Activated naive CD4-positive, alpha-beta T cell treated with anti-CD3 and anti-CD28 coated beads for 36 hours (primary cell): Measurements from ENCODE around the gene FBXW10. TPM values are rescaled to one million over a fixed set of nuclear protein-coding genes. Genes with fewer than 3 reads are reported as not detected.
A peak's percentile ranks its signal among the peaks of the same experiment; 100 is the strongest.
"Not testable (repeated sequence)": the region's sequence is repeated elsewhere in the genome, so short reads cannot be mapped to it uniquely, and the experiment has no call there.

Experiments
- CTCF ChIA-PET: fragments of 350-600 bp; sonication (Branson Sonifier 250); formaldehyde crosslinking; loops from one replicate; lab custom pipeline; 2021; ENCODE audit warnings: antibody characterized with exemption; lab: Charles Lee
- DNase-seq: peaks from one replicate; pipeline ENCODE4 v3.0.0-alpha.2; 2020
- H3K27ac Mint-ChIP-seq: one replicate; pipeline ENCODE4 v1.8.0; 2021; ENCODE audit warnings: mild to moderate bottlenecking, mixed read lengths
- H3K27me3 Mint-ChIP-seq: one replicate; pipeline ENCODE4 v1.8.0; 2021; ENCODE audit warnings: low read depth, mixed read lengths
- H3K36me3 Mint-ChIP-seq: one replicate; pipeline ENCODE4 v1.8.0; 2021; ENCODE audit warnings: low read depth, mixed read lengths
- H3K4me1 Mint-ChIP-seq: one replicate; pipeline ENCODE4 v1.8.0; 2021; ENCODE audit warnings: low read depth, mixed read lengths
- H3K4me3 Mint-ChIP-seq: one replicate; pipeline ENCODE4 v1.8.0; 2021; ENCODE audit warnings: mild to moderate bottlenecking, moderate library complexity, mixed read lengths
- H3K9me3 Mint-ChIP-seq: one replicate; pipeline ENCODE4 v1.8.0; 2021; ENCODE audit warnings: mixed read lengths
- intact Hi-C: fragments of 100-400 bp; cut with micrococcal nuclease; formaldehyde crosslinking; loops from one replicate; pipeline ENCODE4 v1.15.1; 2023
- total RNA-seq, 2 experiments: library from RNA; stranded (reverse); gene quantifications; one replicate each; pipeline ENCODE4 v1.2.3, GENCODE V29; 2021

FBXW10 gene
- total RNA-seq, 2 experiments from 2014 or later: 0.10 TPM; not detected in 1

DNA sequence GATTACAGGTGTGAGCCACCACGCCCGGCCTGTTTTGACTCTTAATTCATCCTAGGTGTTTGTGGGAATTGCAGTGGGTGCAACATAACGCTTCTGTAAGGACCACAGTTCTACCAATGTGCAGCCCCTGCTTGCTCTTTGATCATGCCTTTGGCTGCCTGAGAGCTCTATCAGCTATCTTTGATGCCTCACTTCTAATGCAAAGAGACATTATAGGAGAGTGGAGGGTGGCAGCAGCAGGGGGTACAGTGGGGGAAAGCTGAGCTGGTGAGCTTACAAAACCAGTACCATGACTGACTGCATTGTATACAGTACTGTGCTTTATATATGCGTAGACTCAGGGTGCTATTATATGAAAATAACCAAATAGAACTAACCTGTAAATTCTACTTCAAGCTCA is 26.7 kb downstream of the FBXW10 start:
- H3K4me3 Mint-ChIP-seq, H3K4me1 Mint-ChIP-seq, H3K27me3 Mint-ChIP-seq, H3K27ac Mint-ChIP-seq, H3K9me3 Mint-ChIP-seq, intact Hi-C loops, CTCF ChIA-PET, H3K36me3 Mint-ChIP-seq, DNase-seq: not testable (repeated sequence)

GRCh38 chr17:18771066-18771465 is 27.2 kb downstream of the FBXW10 start:
- H3K27ac Mint-ChIP-seq, intact Hi-C loops, DNase-seq, H3K27me3 Mint-ChIP-seq, CTCF ChIA-PET, H3K36me3 Mint-ChIP-seq, H3K4me3 Mint-ChIP-seq, H3K4me1 Mint-ChIP-seq, H3K9me3 Mint-ChIP-seq: not testable (repeated sequence)

DNA sequence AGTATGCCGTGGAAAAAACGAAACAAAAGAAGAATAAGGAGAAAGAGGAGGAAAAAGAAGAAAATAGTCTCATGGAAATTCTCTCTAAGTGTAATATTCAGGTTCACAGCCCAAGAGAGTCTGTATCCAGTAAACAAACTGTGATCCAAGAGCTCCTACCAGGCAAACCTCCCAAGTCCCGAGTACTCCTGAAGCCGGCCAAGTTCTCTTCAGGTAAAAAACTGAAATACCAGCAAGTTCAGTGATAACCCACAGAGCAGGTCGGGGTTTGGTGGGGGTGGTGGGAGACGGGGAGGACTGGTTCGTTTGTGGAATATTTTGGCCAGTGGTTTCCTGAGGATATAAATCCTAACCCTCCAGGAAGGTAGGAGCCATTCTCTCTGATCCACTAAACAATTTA is 28.6 kb downstream of the FBXW10 start:
- CTCF ChIA-PET: interaction anchor here (1.5 kb wide), 1 partner anchor 147 kb away, joined by 5 read pairs; no protein-coding TSS in a partner anchor
- H3K9me3 Mint-ChIP-seq: no peaks in the 10 kb centered on the region
- intact Hi-C loops: no loop called here

GRCh38 chr17:18780991-18781718 is 37.3 kb downstream of the FBXW10 start, which contains the start of gene TVP23B:
Gene TVP23B (plus strand): TSS chr17:18781183. CDS start chr17:18781294, 111 bp downstream.
- DNase-seq: peak; percentile 98
- H3K9me3 Mint-ChIP-seq, H3K27me3 Mint-ChIP-seq, CTCF ChIA-PET, H3K36me3 Mint-ChIP-seq: not testable (repeated sequence)
- peak within 1 kb of the TSS; percentile 84 for H3K4me3 Mint-ChIP-seq
- intact Hi-C loops: loop anchor here (2.0 kb wide), 1 partner anchor 76 kb away; no protein-coding TSS in a partner anchor
- peak within 1 kb of the TSS; percentile 82 for H3K27ac Mint-ChIP-seq
- peaks cover 24% of the 10 kb centered on the region for H3K4me1 Mint-ChIP-seq

More for the DNA sequence above, 28.6 kb downstream of the FBXW10 start:
- DNase-seq: no peak
- Mint-ChIP-seq H3K36me3 (no peaks in the 10 kb centered on the region), H3K27ac (no peak overlapping the region), H3K27me3 (no peaks in the 10 kb centered on the region), H3K4me3 (no peak overlapping the region), H3K4me1 (no peaks in the 10 kb centered on the region)

DNA sequence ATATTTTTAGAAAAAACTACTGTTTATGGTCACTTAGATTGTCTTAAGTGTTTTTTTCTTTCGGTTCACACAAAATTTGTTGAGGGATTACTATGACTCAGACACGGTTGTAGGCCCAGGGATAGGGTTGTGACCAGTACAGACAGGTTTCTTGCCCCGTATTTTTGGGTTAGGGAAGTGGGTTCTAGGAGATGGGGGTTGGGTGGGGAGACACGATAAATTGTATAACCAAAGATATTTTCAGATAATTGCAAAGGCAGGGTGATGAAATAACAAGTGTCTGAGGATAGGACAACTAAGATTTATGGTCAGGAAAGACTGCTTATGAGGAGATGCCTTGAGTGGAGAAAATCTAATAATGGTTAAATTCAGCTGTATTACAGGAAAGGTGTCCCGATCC is 38.0 kb downstream of the FBXW10 start:
- CTCF ChIA-PET, H3K27me3 Mint-ChIP-seq, H3K36me3 Mint-ChIP-seq, H3K9me3 Mint-ChIP-seq, DNase-seq: not testable (repeated sequence)
- Mint-ChIP-seq H3K4me1 (peaks cover 24% of the 10 kb centered on the region), H3K27ac (peak overlapping the region; percentile 82), H3K4me3 (peak overlapping the region; percentile 75)
- intact Hi-C loops: loop anchor here (2.0 kb wide), 1 partner anchor 75 kb away; no protein-coding TSS in a partner anchor

GRCh38 chr17:18785933-18786332 is 42.1 kb downstream of the FBXW10 start:
- intact Hi-C loops, H3K4me3 Mint-ChIP-seq, DNase-seq, H3K27me3 Mint-ChIP-seq, H3K27ac Mint-ChIP-seq, H3K9me3 Mint-ChIP-seq, H3K36me3 Mint-ChIP-seq, CTCF ChIA-PET: not testable (repeated sequence)
- H3K4me1 Mint-ChIP-seq: peaks cover 30% of the 10 kb centered on the region

DNA sequence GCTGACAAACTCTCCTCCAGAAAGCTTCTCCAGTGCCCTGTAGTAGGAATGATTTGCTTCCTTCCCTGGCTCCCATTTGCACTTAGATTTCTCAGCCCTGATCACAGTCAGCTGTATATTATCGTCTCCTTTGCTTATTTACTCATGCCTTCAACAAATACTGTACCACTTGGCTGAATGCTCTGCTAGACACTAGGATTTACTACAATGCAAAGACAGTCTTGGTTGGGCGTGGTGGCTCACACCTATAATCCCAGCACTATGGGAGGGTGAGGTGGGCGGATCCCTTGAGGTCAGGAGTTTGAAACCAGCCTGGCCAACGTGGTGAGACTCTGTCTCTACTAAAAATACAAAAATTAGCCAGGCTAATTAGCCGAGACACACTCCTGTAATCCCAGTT is 43.0 kb downstream of the FBXW10 start:
- H3K4me3 Mint-ChIP-seq, H3K27me3 Mint-ChIP-seq, CTCF ChIA-PET, intact Hi-C loops, H3K9me3 Mint-ChIP-seq, H3K27ac Mint-ChIP-seq, DNase-seq, H3K36me3 Mint-ChIP-seq: not testable (repeated sequence)
- H3K4me1 Mint-ChIP-seq: peaks cover 30% of the 10 kb centered on the region

GRCh38 chr17:18791402-18791801 is 47.5 kb downstream of the FBXW10 start:
- CTCF ChIA-PET, H3K27me3 Mint-ChIP-seq, DNase-seq, H3K9me3 Mint-ChIP-seq, H3K4me3 Mint-ChIP-seq, H3K27ac Mint-ChIP-seq, intact Hi-C loops, H3K36me3 Mint-ChIP-seq: not testable (repeated sequence)
- H3K4me1 Mint-ChIP-seq: peaks cover 15% of the 10 kb centered on the region

GRCh38 chr17:18794841-18795240 is 51.0 kb downstream of the FBXW10 start:
- CTCF ChIA-PET, H3K27me3 Mint-ChIP-seq, H3K4me3 Mint-ChIP-seq, H3K9me3 Mint-ChIP-seq, DNase-seq, intact Hi-C loops, H3K27ac Mint-ChIP-seq, H3K4me1 Mint-ChIP-seq: not testable (repeated sequence)
- peaks cover 10% of the 10 kb centered on the region for H3K36me3 Mint-ChIP-seq

DNA sequence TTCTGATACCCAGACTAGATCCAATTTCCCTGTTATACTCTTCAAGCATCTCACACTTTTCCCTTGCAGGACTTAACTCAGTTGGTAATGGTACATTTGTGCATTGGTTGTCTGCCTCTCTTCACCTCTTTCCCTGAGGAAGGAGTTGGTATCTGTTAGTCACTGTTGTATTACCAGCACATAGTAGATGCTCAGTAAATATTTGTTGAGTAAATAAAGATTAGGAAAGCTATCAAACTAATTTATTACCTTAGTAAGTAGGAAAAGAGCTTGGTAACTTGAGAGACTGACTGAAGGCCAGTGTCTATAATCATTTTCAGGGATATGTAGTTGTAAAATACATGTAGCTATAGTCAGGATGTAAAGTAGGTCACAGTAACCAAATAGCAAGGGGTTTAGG is 53.0 kb downstream of the FBXW10 start:
- H3K4me3 Mint-ChIP-seq, intact Hi-C loops, CTCF ChIA-PET, H3K27ac Mint-ChIP-seq, H3K9me3 Mint-ChIP-seq, DNase-seq, H3K36me3 Mint-ChIP-seq, H3K4me1 Mint-ChIP-seq, H3K27me3 Mint-ChIP-seq: not testable (repeated sequence)

DNA sequence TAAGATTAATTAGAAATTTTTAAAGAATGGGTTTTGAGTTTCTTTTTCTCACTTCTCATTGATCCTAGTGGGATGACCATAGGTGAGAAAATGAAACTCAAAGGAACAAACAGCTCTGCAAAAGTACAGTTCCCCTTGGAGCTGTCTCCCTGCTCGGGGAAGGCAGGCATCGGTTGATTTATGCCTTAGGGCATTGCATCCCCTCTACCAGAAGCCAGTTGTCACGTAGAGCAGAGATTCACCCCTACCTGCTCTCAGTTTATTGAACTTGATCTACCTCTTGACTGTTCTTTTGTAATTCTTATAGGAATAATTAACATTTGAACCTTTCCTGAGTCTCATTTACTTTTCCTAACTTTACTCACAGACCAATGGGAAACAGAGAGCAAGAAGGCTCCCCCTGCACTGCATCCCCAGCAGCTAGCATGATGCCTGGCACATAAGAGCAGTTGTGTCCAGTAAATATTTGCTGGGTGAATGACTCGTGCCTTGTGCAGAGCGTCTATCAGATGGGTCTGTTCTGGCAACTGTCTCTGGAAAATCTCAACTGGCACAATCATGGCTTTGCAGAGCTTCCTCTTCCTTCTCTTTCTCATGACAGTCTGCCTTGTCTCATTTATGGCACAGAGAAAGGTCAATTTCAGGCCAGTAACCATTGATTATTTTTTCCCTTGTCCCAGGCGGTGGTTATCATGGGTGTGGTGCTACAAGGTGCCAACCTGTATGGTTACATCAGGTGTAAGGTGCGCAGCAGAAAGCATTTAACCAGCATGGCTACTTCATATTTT is 59.8 kb downstream of the FBXW10 start:
- H3K9me3 Mint-ChIP-seq, H3K4me3 Mint-ChIP-seq, intact Hi-C loops, H3K4me1 Mint-ChIP-seq, H3K27ac Mint-ChIP-seq, DNase-seq, H3K27me3 Mint-ChIP-seq, CTCF ChIA-PET: not testable (repeated sequence)
- H3K36me3 Mint-ChIP-seq: peaks cover 13% of the 10 kb centered on the region

DNA sequence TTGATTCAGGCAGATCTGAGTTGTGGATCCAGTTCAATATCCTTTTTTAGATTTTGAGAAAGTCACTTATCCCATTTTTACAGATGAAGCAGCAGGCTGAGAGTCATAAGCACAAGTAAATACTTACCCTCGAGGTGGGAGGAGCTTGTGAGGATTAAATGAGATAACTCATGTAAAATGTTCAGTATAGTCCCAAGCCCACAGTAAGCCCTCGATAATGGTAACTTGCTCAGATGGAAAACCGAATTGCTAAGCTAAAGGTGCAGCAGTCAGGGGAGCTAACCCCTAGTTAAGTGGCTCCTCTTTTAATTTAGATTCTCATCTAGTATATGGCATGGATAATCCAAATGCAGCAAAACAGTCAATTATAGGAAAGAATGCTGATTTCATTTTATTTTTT is 72.1 kb downstream of the FBXW10 start:
- DNase-seq, intact Hi-C loops, CTCF ChIA-PET, H3K4me1 Mint-ChIP-seq, H3K4me3 Mint-ChIP-seq, H3K36me3 Mint-ChIP-seq, H3K9me3 Mint-ChIP-seq, H3K27me3 Mint-ChIP-seq, H3K27ac Mint-ChIP-seq: not testable (repeated sequence)
